ENCODE measurements around the gene CACNA2D3. TPM values are rescaled to one million over a fixed set of nuclear protein-coding genes. Genes with fewer than 3 reads are reported as not detected.

The CACNA2D3 gene
- total and polyA plus RNA-seq, 12 donors = 0.26 to 13.7 (median 2.8) TPM; not detected in 1

DNA sequence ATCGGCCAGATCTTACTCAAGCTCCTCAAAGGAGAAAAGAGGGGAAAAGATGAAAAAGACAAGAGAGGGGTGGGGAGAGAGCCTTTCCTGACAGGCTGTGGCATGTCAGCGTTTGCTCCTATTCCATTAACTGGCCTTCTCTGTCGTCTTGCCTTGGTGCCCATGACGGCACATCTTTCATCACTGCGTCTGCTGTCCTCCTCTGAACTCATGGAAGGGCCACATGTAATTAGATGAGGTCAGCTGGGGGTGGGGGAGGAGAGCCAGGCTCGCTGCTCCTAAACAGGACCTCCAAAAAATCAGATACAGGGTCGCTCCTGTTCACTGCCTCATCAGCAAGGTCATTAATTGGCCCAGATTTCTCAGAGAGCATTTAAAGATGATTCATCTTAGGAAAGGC, 755.8 kb downstream of the CACNA2D3 start:
- intact Hi-C loops (cut with DNase I) = no loop called here
- H3K4me1 ChIP-seq (replicated peaks in 1 of 2) = no peaks in the 10 kb centered on the region
- H3K27ac ChIP-seq = no peak overlapping the region
- no peaks in the 10 kb centered on the region for H3K9me3 ChIP-seq (replicated peaks in 1 of 3)
- DNase-seq = peak; percentile 35 to 74 (median 51)
- no peak overlapping the region for H3K4me3 ChIP-seq
- H3K36me3 ChIP-seq (replicated peaks in 1 of 2) = no peaks in the 10 kb centered on the region
- TF ChIP-seq, protein P1, sequence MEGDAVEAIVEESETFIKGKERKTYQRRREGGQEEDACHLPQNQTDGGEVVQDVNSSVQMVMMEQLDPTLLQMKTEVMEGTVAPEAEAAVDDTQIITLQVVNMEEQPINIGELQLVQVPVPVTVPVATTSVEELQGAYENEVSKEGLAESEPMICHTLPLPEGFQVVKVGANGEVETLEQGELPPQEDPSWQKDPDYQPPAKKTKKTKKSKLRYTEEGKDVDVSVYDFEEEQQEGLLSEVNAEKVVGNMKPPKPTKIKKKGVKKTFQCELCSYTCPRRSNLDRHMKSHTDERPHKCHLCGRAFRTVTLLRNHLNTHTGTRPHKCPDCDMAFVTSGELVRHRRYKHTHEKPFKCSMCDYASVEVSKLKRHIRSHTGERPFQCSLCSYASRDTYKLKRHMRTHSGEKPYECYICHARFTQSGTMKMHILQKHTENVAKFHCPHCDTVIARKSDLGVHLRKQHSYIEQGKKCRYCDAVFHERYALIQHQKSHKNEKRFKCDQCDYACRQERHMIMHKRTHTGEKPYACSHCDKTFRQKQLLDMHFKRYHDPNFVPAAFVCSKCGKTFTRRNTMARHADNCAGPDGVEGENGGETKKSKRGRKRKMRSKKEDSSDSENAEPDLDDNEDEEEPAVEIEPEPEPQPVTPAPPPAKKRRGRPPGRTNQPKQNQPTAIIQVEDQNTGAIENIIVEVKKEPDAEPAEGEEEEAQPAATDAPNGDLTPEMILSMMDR (IDR thresholded peaks at IDR 0.05) = no peak
- no peak for TF ChIP-seq POLR2A (IDR thresholded peaks at IDR 0.05)
- WGBS, 4 donors = 24 to 51% (median 33%) methylated on average over 5 to 7 of the region's 7 CpGs
- H3K27me3 ChIP-seq = no peaks in the 10 kb centered on the region

DNA sequence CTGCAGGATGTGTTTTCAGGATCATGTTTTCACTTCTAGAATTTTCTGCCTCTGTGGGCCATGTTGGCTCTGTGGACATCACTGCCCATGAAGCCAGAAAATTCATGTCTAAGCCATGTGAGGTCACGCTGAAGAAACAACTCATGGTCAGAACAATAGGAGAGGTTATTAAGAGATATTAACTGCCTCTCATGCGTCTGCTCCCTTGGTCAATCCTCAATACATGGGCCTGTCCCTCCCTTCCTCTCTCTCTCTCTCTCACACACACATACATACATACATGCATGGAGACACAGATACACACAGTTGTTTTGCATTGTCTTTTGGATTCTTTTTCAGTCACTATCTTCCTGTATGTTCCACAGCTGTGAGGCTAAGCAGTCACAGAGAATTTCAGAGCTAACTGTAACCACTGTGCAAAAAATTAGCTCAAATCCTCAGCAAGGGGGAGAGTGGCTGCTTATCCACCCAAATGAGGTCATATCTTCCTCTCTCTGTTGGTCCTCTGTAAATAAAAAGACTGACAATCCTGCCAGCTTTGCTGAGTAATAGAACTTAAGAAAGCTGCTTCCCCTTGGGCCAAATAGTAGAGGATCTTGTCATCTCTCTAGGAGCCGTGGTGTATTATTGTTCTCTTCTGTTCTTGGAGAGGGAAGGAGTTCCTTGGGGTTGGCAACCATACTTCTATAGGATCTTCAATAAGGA, 759.9 kb downstream of the CACNA2D3 start:
- TF ChIP-seq POLR2A (IDR thresholded peaks at IDR 0.05) = no peak
- TF ChIP-seq, protein P1 (IDR thresholded peaks at IDR 0.05) = no peak
- 25 to 70% (median 37%) methylated on average over 2 to 3 of the region's 3 CpGs for WGBS, 4 donors

DNA sequence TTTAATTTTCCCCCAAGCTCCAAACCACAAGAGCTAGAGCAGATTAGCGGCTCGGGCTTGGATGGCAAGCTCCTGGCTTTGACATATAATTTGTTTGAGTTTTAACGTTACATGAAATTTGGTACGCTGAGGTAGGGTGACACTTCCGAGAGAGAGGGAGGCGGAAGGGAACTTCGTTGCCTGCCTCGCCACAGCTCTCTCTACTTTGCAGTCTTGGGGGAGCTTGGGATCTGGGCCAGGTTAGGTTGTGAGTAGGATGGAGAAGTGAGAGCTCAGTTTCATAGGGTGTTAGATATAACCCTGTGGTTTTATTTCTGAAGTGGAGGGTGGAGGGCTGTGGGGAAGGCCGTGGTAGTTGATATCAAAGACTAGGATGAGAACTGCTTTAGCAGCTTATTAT, 765.8 kb downstream of the CACNA2D3 start:
- Histone ChIP-seq H3K27me3 (no peaks in the 10 kb centered on the region), H3K4me3 (no peak overlapping the region), H3K4me1 (replicated peaks in 1 of 2) (peaks cover 22 to 31% of the 10 kb centered on the region in 2 donors), H3K27ac (no peak overlapping the region), H3K9me3 (replicated peaks in 1 of 3) (no peaks in the 10 kb centered on the region), H3K36me3 (replicated peaks in 1 of 2) (no peaks in the 10 kb centered on the region)
- WGBS, 4 donors = 87 to 96% (median 93%) methylated on average over 9 of the region's 9 CpGs
- TF ChIP-seq, protein P1 (IDR thresholded peaks at IDR 0.05) = no peak
- no peak for TF ChIP-seq POLR2A (IDR thresholded peaks at IDR 0.05)
- intact Hi-C loops (cut with DNase I) = no loop called here
- DNase-seq = no peak

More for the DNA sequence above, 759.9 kb downstream of the CACNA2D3 start:
- H3K27ac ChIP-seq = no peak overlapping the region
- no peaks in the 10 kb centered on the region for H3K36me3 ChIP-seq (replicated peaks in 1 of 2)
- no peak for DNase-seq
- no peaks in the 10 kb centered on the region for H3K9me3 ChIP-seq (replicated peaks in 1 of 3)
- H3K27me3 ChIP-seq = no peaks in the 10 kb centered on the region
- H3K4me1 ChIP-seq (replicated peaks in 1 of 2) = no peaks in the 10 kb centered on the region
- intact Hi-C loops (cut with DNase I) = no loop called here
- H3K4me3 ChIP-seq = no peak overlapping the region

DNA sequence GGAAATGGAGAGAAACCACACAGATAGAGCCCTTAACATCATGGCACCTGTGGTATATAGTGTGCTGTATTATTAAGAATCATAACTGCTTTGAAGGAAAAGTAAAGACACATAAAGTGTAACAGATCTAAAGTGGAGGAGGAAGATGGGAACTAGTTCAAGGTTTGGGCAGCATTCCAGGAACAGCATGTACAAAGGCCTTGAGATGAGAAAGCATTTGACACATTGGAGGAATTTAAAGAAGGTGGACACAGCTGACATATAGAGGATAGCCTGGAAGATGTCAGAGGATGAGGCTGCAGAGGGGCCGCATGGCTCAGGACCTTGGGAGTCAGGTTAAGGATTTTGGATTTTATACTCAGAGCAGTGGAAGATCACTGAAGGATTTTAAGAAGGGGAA, 766.5 kb downstream of the CACNA2D3 start:
- intact Hi-C loops (cut with DNase I) = no loop called here
- WGBS, 4 donors = 64 to 78% (median 65%) methylated on average over 1 of the region's 1 CpG
- no peak overlapping the region for H3K4me3 ChIP-seq
- TF ChIP-seq POLR2A (IDR thresholded peaks at IDR 0.05) = no peak
- TF ChIP-seq, protein P1 (IDR thresholded peaks at IDR 0.05) = no peak
- peaks cover 22 to 31% of the 10 kb centered on the region in 2 donors for H3K4me1 ChIP-seq (replicated peaks in 1 of 2)
- no peaks in the 10 kb centered on the region for H3K27me3 ChIP-seq
- no peaks in the 10 kb centered on the region for H3K36me3 ChIP-seq (replicated peaks in 1 of 2)
- DNase-seq = peak in 2 of 7 donors; percentile 28 to 32
- H3K27ac ChIP-seq = no peak overlapping the region
- no peaks in the 10 kb centered on the region for H3K9me3 ChIP-seq (replicated peaks in 1 of 3)
